DMS53 treated with DMSO at 0.1 percent for 48 hours (cell line): ENCODE results near the gene BEND7.
A peak's percentile ranks its signal among the peaks of the same experiment; 100 is the strongest.
"Not testable (repeated sequence)": the region's sequence is repeated elsewhere in the genome, so short reads cannot be mapped to it uniquely, and the experiment has no call there.

ENCODE experiments used
- DNase-seq: peaks from one replicate; lab custom pipeline; 2025; ENCODE audit not compliant: unreplicated experiment; lab: John Stamatoyannopoulos, UW

The BEND7 gene

GRCh38 chr10:13528875-13529713 lies at the start of gene BEND7:
Gene BEND7 (minus strand): TSS chr10:13529014. CDS start chr10:13528533, 481 bp downstream.
- no peak for DNase-seq

GRCh38 chr10:13573960-13574359 lies 45.1 kb upstream of the BEND7 start:
- DNase-seq: no peak

- no peak for DNase-seq
Observed at GRCh38 chr10:13571541-13571940, 42.7 kb upstream of the BEND7 start.

- no peak for DNase-seq
Observed at GRCh38 chr10:13567030-13567429, 38.2 kb upstream of the BEND7 start.

- no peak for DNase-seq
Observed at GRCh38 chr10:13564576-13564975, 35.8 kb upstream of the BEND7 start.

GRCh38 chr10:13563481-13564445 lies 34.9 kb upstream of the BEND7 start:
- DNase-seq: no peak

GRCh38 chr10:13560597-13560996 lies 31.8 kb upstream of the BEND7 start:
- no peak for DNase-seq

- no peak for DNase-seq
Observed at GRCh38 chr10:13559124-13559700, 30.4 kb upstream of the BEND7 start.

- DNase-seq: peak; percentile 87
Observed at GRCh38 chr10:13555884-13556510, 27.2 kb upstream of the BEND7 start.

GRCh38 chr10:13550802-13551201 lies 22.0 kb upstream of the BEND7 start:
- DNase-seq: no peak

GRCh38 chr10:13542533-13542932 lies 13.7 kb upstream of the BEND7 start:
- DNase-seq: no peak

- not testable (repeated sequence) for DNase-seq
Observed at GRCh38 chr10:13537985-13538384, 9.2 kb upstream of the BEND7 start.

- DNase-seq: no peak
Observed at GRCh38 chr10:13536674-13537366, 8.0 kb upstream of the BEND7 start.

GRCh38 chr10:13535346-13535745 lies 6.5 kb upstream of the BEND7 start:
- no peak for DNase-seq

GRCh38 chr10:13529714-13529973 lies 830 bp upstream of the BEND7 start:
- no peak for DNase-seq

- DNase-seq: no peak
Observed at GRCh38 chr10:13528123-13528874, 515 bp downstream of the BEND7 start.

GRCh38 chr10:13527864-13528122 lies 1.0 kb downstream of the BEND7 start:
- DNase-seq: no peak

GRCh38 chr10:13526948-13527863 lies 1.6 kb downstream of the BEND7 start:
- DNase-seq: no peak

- DNase-seq: no peak
Observed at GRCh38 chr10:13525663-13526062, 3.2 kb downstream of the BEND7 start.
